Measurements from ENCODE around the gene SLC6A8.

Gene SLC6A8

DNA sequence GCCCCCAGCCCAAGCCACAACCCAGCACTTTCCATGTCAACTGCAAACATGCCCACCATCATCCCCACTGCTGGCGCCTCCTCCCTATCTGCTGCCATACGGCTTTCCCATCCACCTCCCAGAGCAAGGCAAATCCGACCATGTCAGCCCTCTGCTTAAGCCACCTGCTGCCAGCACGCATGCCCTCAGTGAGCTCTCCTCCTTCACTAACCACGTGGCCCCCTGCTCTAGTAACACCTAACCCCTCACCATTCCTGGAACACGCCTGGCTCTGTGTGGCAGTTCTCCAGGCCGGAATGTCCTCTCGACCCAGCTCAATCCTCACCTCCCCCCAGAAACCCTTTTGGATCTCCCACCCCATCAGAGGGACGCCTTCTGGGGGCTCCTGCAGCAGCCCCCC lies 19.1 kb downstream of the SLC6A8 start:
- Histone ChIP-seq H2AK5ac (ENCODE audit: low read length) (no peak overlapping the region), H3K27me3 (ENCODE audit: insufficient read depth, low read length, poor library complexity) (no peaks in the 10 kb centered on the region), H2BK15ac (replicated peaks; ENCODE audit: low read depth) (no peak overlapping the region), H4K5ac (ENCODE audit: low read length) (no peak overlapping the region), H3K4me3 (ENCODE audit: low read length) (no peak overlapping the region), H2BK5ac (ENCODE audit: low read length) (no peak overlapping the region), H2BK120ac (ENCODE audit: low read depth, low read length) (no peak overlapping the region), H3K36me3 (ENCODE audit: control insufficient read depth, insufficient read depth, low read length) (no peaks in the 10 kb centered on the region), H3K18ac (ENCODE audit: low read length) (no peak overlapping the region), H3K79me2 (ENCODE audit: control insufficient read depth, insufficient read depth, low read length) (no peaks in the 10 kb centered on the region), H3K4me2 (ENCODE audit: low read length) (no peak overlapping the region), H3K4me1 (ENCODE audit: control insufficient read depth, low read depth, low read length) (no peaks in the 10 kb centered on the region), H3K79me1 (ENCODE audit: low read length) (no peaks in the 10 kb centered on the region), H4K8ac (ENCODE audit: low read depth, low read length) (no peak overlapping the region), H3K4ac (ENCODE audit: low read depth, low read length) (no peak overlapping the region), H3K23ac (ENCODE audit: low read length) (no peak overlapping the region), H3K9ac (ENCODE audit: low read length) (no peak overlapping the region), H3K56ac (ENCODE audit: low read length) (no peak overlapping the region), H3K27ac (ENCODE audit: low read depth, low read length) (no peak overlapping the region)
- DNase-seq, result no peak
- no CpG with 5 or more reads among the region's 9 CpGs for WGBS (ENCODE audit: extremely low coverage, insufficient coverage, low lambda C conversion rate)

DNA sequence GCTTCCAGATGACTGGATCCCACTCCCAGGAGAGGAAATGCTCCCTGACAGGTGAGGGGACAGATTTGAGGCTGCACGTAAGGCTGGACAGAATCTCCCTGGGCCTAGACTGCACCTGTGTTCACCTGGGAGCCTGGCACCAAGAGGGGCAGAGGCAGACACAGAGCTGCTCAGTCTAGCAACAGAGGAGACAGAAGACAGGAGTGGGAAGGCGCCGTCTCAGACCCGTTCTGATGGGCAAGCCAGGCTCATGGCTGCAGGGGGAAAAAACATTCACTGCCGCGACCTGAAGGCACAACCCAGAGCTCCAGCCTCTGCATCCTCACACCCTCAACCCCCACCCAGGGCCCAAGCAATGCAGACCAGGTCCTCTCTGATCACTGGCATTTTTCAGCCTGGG lies 19.7 kb downstream of the SLC6A8 start:
- no peaks in the 10 kb centered on the region for H3K79me1 ChIP-seq (ENCODE audit: low read length)
- H3K4me2 ChIP-seq (ENCODE audit: low read length), result no peak overlapping the region
- H2BK120ac ChIP-seq (ENCODE audit: low read depth, low read length), result no peak overlapping the region
- no peak overlapping the region for H3K23ac ChIP-seq (ENCODE audit: low read length)
- no CpG with 5 or more reads among the region's 6 CpGs for WGBS (ENCODE audit: extremely low coverage, insufficient coverage, low lambda C conversion rate)
- no peak overlapping the region for H2BK5ac ChIP-seq (ENCODE audit: low read length)
- no peaks in the 10 kb centered on the region for H3K36me3 ChIP-seq (ENCODE audit: control insufficient read depth, insufficient read depth, low read length)
- H3K79me2 ChIP-seq (ENCODE audit: control insufficient read depth, insufficient read depth, low read length), result no peaks in the 10 kb centered on the region
- no peaks in the 10 kb centered on the region for H3K4me1 ChIP-seq (ENCODE audit: control insufficient read depth, low read depth, low read length)
- H3K4ac ChIP-seq (ENCODE audit: low read depth, low read length), result no peak overlapping the region
- no peak overlapping the region for H4K5ac ChIP-seq (ENCODE audit: low read length)
- no peak overlapping the region for H3K56ac ChIP-seq (ENCODE audit: low read length)
- no peak overlapping the region for H3K18ac ChIP-seq (ENCODE audit: low read length)
- no peak overlapping the region for H4K8ac ChIP-seq (ENCODE audit: low read depth, low read length)
- no peak overlapping the region for H3K4me3 ChIP-seq (ENCODE audit: low read length)
- no peak overlapping the region for H2BK15ac ChIP-seq (replicated peaks; ENCODE audit: low read depth)
- H2AK5ac ChIP-seq (ENCODE audit: low read length), result no peak overlapping the region
- no peaks in the 10 kb centered on the region for H3K27me3 ChIP-seq (ENCODE audit: insufficient read depth, low read length, poor library complexity)
- H3K27ac ChIP-seq (ENCODE audit: low read depth, low read length), result no peak overlapping the region
- DNase-seq, result no peak
- H3K9ac ChIP-seq (ENCODE audit: low read length), result no peak overlapping the region

DNA sequence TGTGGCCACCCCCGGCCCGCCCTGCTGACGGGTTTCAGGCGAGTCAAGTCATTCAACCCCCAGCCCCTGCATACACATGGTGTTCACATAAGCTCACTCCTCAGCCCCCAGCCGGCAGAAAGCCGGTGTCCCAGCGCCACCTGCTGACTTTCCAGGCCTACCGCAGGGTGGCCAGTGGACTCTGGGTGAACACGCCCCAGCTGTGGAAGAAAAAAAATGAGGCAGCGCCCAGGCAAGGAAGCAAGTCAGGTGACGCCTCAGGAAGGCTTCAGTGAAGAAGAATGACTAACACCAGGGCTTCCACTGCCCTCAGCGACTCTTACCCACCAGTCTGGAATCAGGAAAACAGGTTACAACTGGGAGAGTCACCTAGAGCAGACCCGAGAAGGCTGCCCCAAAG lies 20.7 kb downstream of the SLC6A8 start:
- H3K79me2 ChIP-seq (ENCODE audit: control insufficient read depth, insufficient read depth, low read length), result no peaks in the 10 kb centered on the region
- no peak overlapping the region for H3K4me2 ChIP-seq (ENCODE audit: low read length)
- H4K5ac ChIP-seq (ENCODE audit: low read length), result no peak overlapping the region
- DNase-seq, result peak; percentile 83
- H3K36me3 ChIP-seq (ENCODE audit: control insufficient read depth, insufficient read depth, low read length), result peaks cover 3% of the 10 kb centered on the region
- no peak overlapping the region for H3K27ac ChIP-seq (ENCODE audit: low read depth, low read length)
- no peak overlapping the region for H3K4me3 ChIP-seq (ENCODE audit: low read length)
- H3K4ac ChIP-seq (ENCODE audit: low read depth, low read length), result no peak overlapping the region
- H3K4me1 ChIP-seq (ENCODE audit: control insufficient read depth, low read depth, low read length), result no peaks in the 10 kb centered on the region
- no peaks in the 10 kb centered on the region for H3K27me3 ChIP-seq (ENCODE audit: insufficient read depth, low read length, poor library complexity)
- no peak overlapping the region for H2BK5ac ChIP-seq (ENCODE audit: low read length)
- H4K8ac ChIP-seq (ENCODE audit: low read depth, low read length), result no peak overlapping the region
- H2BK120ac ChIP-seq (ENCODE audit: low read depth, low read length), result no peak overlapping the region
- WGBS (ENCODE audit: extremely low coverage, insufficient coverage, low lambda C conversion rate), result no CpG with 5 or more reads among the region's 13 CpGs
- no peaks in the 10 kb centered on the region for H3K79me1 ChIP-seq (ENCODE audit: low read length)
- no peak overlapping the region for H3K56ac ChIP-seq (ENCODE audit: low read length)
- H3K23ac ChIP-seq (ENCODE audit: low read length), result no peak overlapping the region
- H2AK5ac ChIP-seq (ENCODE audit: low read length), result no peak overlapping the region
- H3K9ac ChIP-seq (ENCODE audit: low read length), result no peak overlapping the region
- H2BK15ac ChIP-seq (replicated peaks; ENCODE audit: low read depth), result no peak overlapping the region
- H3K18ac ChIP-seq (ENCODE audit: low read length), result no peak overlapping the region

DNA sequence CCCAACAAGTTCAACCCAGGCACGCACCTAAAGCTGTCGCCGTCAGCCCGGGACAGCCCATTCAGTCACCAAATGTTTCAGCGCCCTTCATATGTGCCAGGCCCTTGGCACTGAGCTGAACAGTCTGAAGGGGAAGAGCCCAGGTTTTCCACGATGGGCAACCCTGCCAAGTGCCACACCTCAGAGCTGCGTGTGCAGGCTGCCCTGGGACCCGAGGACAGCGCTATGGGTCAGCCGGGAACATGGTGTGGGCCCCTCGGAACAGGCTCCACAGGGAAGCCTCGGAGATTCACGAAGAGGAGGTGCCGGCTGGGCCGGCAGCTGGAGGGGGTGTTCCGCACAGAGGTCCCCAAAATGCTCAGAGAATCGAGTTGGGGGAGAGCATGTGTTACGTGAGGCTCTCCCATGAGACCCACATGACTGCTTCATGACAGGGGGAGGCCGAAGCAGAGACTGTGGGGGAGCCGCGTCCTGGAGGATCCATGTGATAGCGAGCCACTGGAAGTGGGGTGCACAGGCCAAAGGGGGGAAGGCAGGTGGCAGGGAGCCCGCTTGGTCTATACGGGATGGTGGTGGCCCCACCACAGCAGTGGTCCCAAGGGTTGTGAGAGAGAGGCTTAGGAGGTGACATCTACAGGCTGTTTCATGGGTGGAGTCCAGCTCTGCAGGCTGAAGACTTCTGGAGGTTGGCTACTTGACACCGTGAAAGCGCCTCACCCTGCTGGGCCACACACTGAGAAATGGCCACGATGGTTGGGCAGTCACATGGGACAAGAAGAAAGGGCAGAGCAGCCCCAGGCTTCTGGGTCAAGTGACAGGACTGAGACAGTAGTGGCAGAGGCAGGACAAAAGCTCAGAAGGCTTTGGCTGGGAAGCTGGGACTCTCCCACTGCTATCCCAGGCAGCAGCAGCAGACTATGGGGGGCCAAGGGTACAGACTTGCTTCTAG lies 22.3 kb downstream of the SLC6A8 start:
- Histone ChIP-seq H3K4me1 (ENCODE audit: control insufficient read depth, low read depth, low read length) (no peaks in the 10 kb centered on the region), H4K8ac (ENCODE audit: low read depth, low read length) (no peak overlapping the region), H3K27me3 (ENCODE audit: insufficient read depth, low read length, poor library complexity) (no peaks in the 10 kb centered on the region), H3K56ac (ENCODE audit: low read length) (no peak overlapping the region), H2BK120ac (ENCODE audit: low read depth, low read length) (no peak overlapping the region), H3K4me2 (ENCODE audit: low read length) (no peak overlapping the region), H2BK5ac (ENCODE audit: low read length) (no peak overlapping the region), H3K4me3 (ENCODE audit: low read length) (no peak overlapping the region), H3K36me3 (ENCODE audit: control insufficient read depth, insufficient read depth, low read length) (peaks cover 5% of the 10 kb centered on the region), H3K18ac (ENCODE audit: low read length) (no peak overlapping the region), H3K9ac (ENCODE audit: low read length) (no peak overlapping the region), H3K79me2 (ENCODE audit: control insufficient read depth, insufficient read depth, low read length) (no peaks in the 10 kb centered on the region), H2AK5ac (ENCODE audit: low read length) (no peak overlapping the region), H3K79me1 (ENCODE audit: low read length) (no peaks in the 10 kb centered on the region), H3K27ac (ENCODE audit: low read depth, low read length) (no peak overlapping the region), H2BK15ac (replicated peaks; ENCODE audit: low read depth) (no peak overlapping the region), H3K4ac (ENCODE audit: low read depth, low read length) (no peak overlapping the region), H3K23ac (ENCODE audit: low read length) (no peak overlapping the region), H4K5ac (ENCODE audit: low read length) (no peak overlapping the region)
- DNase-seq, result no peak
- no CpG with 5 or more reads among the region's 27 CpGs for WGBS (ENCODE audit: extremely low coverage, insufficient coverage, low lambda C conversion rate)

DNA sequence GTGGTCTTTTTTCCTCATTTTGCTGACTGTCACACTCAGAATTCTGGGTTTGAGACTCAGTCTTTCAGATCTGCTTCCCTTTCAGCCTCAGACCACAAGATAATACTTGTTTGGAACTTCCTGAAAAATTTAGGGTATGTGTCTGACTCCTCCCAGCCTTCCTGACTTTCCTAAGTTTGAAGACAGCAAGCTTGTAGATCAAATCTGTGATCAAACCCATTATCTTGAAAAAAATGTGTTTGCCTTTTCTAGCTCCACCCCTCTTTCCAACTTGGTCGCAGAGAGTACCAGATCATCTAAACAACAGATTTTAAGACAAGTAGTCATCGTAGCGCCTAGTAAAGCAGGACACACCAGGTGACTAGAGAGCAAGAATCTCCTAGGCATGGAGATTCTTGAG lies 26.5 kb downstream of the SLC6A8 start:
- H2AK5ac ChIP-seq (ENCODE audit: low read length), result no peak overlapping the region
- no peak overlapping the region for H4K8ac ChIP-seq (ENCODE audit: low read depth, low read length)
- DNase-seq, result no peak
- H3K4ac ChIP-seq (ENCODE audit: low read depth, low read length), result no peak overlapping the region
- no peak overlapping the region for H3K23ac ChIP-seq (ENCODE audit: low read length)
- no CpG with 5 or more reads among the region's 3 CpGs for WGBS (ENCODE audit: extremely low coverage, insufficient coverage, low lambda C conversion rate)
- no peak overlapping the region for H2BK5ac ChIP-seq (ENCODE audit: low read length)
- no peak overlapping the region for H3K56ac ChIP-seq (ENCODE audit: low read length)
- no peak overlapping the region for H3K4me2 ChIP-seq (ENCODE audit: low read length)
- H3K79me1 ChIP-seq (ENCODE audit: low read length), result no peaks in the 10 kb centered on the region
- H2BK120ac ChIP-seq (ENCODE audit: low read depth, low read length), result no peak overlapping the region
- no peak overlapping the region for H2BK15ac ChIP-seq (replicated peaks; ENCODE audit: low read depth)
- H4K5ac ChIP-seq (ENCODE audit: low read length), result no peak overlapping the region
- H3K9ac ChIP-seq (ENCODE audit: low read length), result no peak overlapping the region
- H3K4me3 ChIP-seq (ENCODE audit: low read length), result no peak overlapping the region
- peaks cover 11% of the 10 kb centered on the region for H3K36me3 ChIP-seq (ENCODE audit: control insufficient read depth, insufficient read depth, low read length)
- H3K27ac ChIP-seq (ENCODE audit: low read depth, low read length), result no peak overlapping the region
- no peaks in the 10 kb centered on the region for H3K4me1 ChIP-seq (ENCODE audit: control insufficient read depth, low read depth, low read length)
- H3K18ac ChIP-seq (ENCODE audit: low read length), result no peak overlapping the region
- no peaks in the 10 kb centered on the region for H3K79me2 ChIP-seq (ENCODE audit: control insufficient read depth, insufficient read depth, low read length)
- H3K27me3 ChIP-seq (ENCODE audit: insufficient read depth, low read length, poor library complexity), result no peaks in the 10 kb centered on the region

DNA sequence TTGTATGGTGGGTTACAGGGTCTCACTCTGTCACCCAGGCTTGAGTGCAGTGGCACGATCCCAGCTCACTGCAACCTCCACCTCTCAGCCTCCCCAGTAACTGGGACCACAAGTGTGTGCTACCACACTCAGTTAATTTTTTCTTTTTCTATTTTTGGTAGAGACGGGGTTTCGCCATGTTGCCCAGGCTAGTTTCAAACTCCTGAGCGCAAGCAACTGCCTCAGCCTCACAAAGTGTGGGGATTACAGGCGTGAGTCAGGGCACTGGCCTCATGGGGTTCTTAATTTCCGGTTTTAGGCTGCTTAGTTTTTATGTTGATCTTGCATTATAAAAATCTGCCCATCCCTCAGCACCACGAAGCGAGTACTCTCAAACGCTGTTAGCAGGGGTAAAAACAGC lies 29.7 kb downstream of the SLC6A8 start:
- Histone ChIP-seq H3K36me3 (ENCODE audit: control insufficient read depth, insufficient read depth, low read length) (peaks cover 11% of the 10 kb centered on the region), H4K8ac (ENCODE audit: low read depth, low read length) (no peak overlapping the region), H3K79me2 (ENCODE audit: control insufficient read depth, insufficient read depth, low read length) (peaks cover 6% of the 10 kb centered on the region), H3K27me3 (ENCODE audit: insufficient read depth, low read length, poor library complexity) (no peaks in the 10 kb centered on the region), H3K4me2 (ENCODE audit: low read length) (no peak overlapping the region), H3K27ac (ENCODE audit: low read depth, low read length) (no peak overlapping the region), H3K4ac (ENCODE audit: low read depth, low read length) (no peak overlapping the region), H3K18ac (ENCODE audit: low read length) (no peak overlapping the region), H4K5ac (ENCODE audit: low read length) (no peak overlapping the region), H3K56ac (ENCODE audit: low read length) (no peak overlapping the region), H3K4me1 (ENCODE audit: control insufficient read depth, low read depth, low read length) (no peaks in the 10 kb centered on the region), H3K4me3 (ENCODE audit: low read length) (no peak overlapping the region), H2AK5ac (ENCODE audit: low read length) (no peak overlapping the region), H3K23ac (ENCODE audit: low read length) (no peak overlapping the region), H3K79me1 (ENCODE audit: low read length) (no peaks in the 10 kb centered on the region), H3K9ac (ENCODE audit: low read length) (no peak overlapping the region), H2BK15ac (replicated peaks; ENCODE audit: low read depth) (no peak overlapping the region), H2BK120ac (ENCODE audit: low read depth, low read length) (no peak overlapping the region), H2BK5ac (ENCODE audit: low read length) (no peak overlapping the region)
- no peak for DNase-seq
- no CpG with 5 or more reads among the region's 9 CpGs for WGBS (ENCODE audit: extremely low coverage, insufficient coverage, low lambda C conversion rate)
